DMS79 (cell line): ENCODE data around the gene PROKR2.

ENCODE experiments used
- DNase-seq: peaks from one replicate; lab custom pipeline; 2025; lab: John Stamatoyannopoulos, UW

PROKR2 gene

DNA sequence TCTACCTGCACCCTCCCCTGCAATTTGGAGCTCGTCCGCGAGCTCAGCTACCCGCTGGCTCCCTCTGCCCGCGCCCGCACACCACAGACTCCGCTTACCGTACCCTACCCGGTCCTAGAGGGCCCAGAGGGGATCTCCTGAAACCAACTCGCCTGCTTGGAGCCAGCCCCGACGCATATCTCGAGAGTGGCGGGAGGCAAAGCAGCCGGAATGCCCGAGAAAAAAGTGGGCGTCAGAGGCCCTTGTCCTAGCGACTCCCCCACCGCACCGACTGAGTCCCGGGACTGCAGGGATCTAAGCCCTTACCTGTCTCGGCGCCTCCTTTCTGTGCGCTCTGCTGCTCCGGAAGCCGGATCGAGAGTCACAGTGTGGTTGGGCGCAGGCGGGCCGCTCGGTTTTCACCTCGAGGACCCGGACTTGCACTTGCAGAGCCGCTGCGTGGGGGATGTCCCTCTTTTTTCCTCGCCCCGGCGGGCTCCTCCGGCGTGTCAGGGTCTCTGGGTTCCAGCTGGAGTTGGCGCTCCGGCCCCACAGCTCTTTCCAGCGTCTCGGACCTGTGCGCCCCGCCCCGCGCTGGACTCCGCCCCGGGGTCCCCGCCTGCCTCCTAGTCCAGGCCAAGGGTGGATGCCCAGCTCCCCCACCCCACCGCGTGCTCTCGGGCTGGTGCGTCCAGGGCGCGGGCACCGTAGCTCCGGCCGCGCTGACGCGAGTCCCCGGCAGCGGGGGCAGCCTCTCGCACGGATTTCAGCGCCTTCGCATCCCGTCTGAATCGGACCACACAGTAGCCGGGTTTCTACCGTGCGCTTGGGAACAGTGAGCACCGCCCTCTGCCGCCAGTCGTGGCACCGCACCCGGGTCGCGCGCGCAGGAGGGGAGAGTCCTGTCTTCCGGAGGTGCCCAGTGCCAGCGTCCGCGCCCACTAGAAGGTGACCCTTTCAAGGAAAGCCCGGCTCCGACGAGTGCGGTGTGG is at the start of gene PROKR2:
PROKR2 (minus strand) TSS at position 767 of the 971 bp plus-strand sequence. CDS start 2,585 bp downstream, outside the sequence.
- DNase-seq: peak; percentile 16

GRCh38 chr20:5364997-5365597 is 48.3 kb upstream of the PROKR2 start:
- DNase-seq: no peak

DNA sequence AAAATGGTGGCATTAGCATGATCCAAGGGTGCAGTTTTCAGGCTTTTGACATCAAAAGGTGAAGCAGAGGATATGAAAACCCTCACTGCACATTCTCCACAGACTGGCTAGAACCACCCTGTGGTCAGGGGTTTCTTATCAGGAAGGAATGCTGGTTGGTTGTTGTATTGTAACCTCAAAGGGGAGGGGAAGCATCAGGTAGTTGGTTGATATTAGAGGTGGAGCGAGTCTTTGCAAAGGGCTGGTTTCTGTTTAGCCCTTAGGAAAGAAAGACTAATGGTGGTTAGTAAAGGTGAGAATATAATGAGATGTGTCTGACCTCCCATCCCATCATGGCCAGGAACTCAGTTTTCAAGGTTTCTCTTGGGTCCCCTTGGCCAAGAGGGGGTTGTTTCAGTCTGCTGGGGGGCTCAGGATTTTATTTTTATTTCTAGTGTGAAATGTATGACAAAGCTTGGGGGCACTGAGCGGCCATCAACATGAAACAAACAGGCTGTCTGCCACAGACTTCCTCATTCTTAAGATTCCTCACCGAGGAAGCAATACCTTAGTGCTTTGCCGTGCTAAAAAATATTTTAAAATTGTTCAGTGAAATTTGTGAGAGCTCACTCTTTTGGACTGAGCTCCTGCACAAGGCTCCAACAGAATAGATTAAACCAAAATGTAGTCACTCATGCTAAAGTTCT is 47.5 kb upstream of the PROKR2 start:
- DNase-seq: no peak

GRCh38 chr20:5362771-5363170 is 46.0 kb upstream of the PROKR2 start:
- DNase-seq: no peak

DNA sequence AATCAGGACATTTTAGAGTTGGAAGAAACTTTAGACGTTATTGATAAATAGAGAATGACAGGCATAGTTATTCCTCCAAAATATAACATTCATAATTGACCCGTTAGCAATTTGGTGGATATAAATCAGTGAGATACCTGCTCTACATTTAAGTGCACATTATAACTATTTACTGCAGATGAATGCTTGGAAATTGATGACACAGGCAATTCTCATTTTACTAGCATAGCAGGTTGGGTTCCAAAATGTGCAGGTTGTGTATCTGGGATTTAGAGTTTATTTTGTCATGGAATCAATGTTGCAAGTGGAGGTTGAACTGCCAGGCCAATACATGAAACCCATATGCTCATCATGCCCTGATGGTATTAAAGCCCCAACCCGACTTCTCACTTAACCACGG is 44.4 kb upstream of the PROKR2 start:
- no peak for DNase-seq

GRCh38 chr20:5357946-5358345 is 41.2 kb upstream of the PROKR2 start:
- DNase-seq: no peak

GRCh38 chr20:5356941-5357340 is 40.2 kb upstream of the PROKR2 start:
- no peak for DNase-seq

DNA sequence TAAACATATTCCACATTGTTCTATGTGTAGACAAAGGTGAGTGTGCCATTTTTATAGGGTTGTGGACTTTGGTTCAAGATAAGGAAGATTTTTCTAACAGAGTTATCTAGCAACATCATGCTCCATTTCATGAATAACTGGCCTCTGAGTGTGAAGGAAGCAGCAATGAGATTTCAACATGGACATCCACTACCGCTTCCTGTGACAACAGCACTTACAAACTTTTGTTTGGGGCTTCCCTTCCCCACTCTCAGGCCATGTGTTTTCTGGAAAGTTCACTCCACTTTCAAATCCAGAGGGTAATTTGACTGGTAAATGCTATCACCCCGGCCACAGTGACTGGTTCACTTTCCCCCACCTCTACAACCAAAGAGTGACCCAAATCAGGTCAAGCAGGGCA is 38.1 kb upstream of the PROKR2 start:
- no peak for DNase-seq

GRCh38 chr20:5353624-5354496 is 37.1 kb upstream of the PROKR2 start:
- DNase-seq: no peak

DNA sequence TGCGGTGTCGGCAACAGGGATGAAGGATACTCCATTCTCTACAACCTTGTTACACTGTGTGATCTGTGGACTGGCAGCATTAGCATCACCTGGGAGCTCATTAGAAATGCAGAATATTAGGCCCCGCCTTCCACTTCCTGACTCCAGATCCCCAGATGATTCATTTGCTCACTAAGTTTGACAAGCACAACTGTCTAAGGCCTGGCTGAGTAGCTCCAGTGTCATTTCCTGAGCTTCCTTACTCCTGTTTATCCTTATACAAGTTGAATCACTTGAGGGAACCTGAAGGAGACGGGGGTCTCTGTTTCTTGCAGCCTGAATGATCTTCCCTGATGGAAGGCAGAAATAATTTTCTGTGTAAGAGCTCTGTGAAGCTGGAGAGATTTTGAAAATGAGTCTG is 32.7 kb upstream of the PROKR2 start:
- DNase-seq: no peak

GRCh38 chr20:5342021-5342420 is 25.3 kb upstream of the PROKR2 start:
- no peak for DNase-seq

DNA sequence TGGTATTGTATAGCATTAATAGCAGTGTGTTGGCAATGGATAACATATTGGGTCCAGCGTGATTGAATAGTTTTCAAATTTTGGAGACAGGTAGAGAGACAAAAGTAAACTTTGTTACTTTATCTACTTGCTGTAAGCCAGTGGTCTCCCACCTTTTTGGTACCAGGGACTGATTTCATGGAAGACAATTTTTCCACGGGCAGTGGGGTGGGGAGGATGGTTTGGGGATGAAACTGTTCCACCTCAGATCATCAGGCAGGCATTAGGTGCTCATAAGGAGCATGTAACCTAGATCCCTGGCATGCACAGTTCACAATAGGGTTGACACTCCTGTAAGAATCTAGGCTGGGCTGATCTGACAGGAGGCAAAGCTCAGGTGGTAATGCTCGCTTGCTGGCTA is 14.6 kb upstream of the PROKR2 start:
- no peak for DNase-seq

GRCh38 chr20:5328268-5328667 is 11.5 kb upstream of the PROKR2 start:
- DNase-seq: peak; percentile 25

GRCh38 chr20:5327356-5327755 is 10.6 kb upstream of the PROKR2 start:
- no peak for DNase-seq

DNA sequence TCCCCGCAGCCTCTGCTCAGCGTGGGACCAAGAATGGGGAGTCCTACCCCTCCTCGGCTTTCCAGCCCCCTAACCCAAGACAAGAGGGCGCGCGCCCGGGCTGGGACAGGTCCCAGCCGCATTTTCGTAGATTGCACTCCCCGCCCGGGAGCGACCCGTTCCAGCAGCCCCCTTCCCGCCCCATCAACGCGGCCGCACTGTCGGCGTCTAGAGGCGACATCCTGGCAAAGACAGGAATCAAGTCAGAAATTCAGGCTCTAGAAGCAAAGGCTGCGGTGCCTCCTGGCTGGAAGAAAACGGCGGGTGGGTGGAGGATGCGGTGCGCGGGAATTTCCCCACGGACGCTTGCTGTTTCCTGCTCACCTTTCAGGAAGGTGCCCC is 957 bp downstream of the PROKR2 start:
- no peak for DNase-seq

- no peak for DNase-seq
These were observed 2.8 kb downstream of the PROKR2 start for GRCh38 chr20:5313916-5314315.

- DNase-seq: no peak
These were observed 4.2 kb downstream of the PROKR2 start for GRCh38 chr20:5312518-5312917.

GRCh38 chr20:5309971-5310370 is 6.8 kb downstream of the PROKR2 start:
- no peak for DNase-seq

- no peak for DNase-seq
These were observed 17.9 kb downstream of the PROKR2 start for GRCh38 chr20:5298811-5299210.

DNA sequence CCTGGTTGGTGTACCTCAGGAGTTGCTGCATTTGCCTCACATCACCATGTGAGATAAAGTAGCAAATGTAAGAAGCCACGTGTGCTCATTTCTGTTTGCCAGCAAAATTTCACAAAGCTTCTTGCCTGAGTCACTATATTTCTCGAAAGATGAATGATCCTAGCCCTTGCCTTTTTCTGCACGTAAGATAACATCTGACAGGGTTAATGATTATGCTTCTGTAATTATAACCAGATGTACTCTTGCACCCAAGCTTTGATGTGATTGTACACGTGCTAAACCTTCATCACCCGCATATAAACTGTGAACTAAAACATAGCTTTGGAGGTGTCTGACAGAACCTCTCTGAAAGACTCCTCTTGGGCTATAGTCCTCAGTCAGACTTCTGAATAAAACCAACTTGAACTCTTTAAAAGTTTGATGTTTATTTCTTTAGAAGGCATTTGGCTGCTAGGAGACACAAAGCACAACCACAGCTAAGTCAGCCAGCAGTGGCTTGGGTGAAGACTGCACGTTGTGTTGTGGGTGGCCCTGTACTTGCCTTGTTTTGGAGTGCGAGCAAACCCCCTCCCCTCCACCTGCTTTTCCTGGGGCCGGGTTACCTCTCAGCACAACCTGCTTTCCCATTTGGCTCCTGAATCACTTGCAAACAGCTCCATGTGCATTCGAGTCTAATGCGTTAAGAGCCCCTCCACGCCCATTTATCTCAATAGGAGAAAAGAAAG is 19.3 kb downstream of the PROKR2 start:
- no peak for DNase-seq

- DNase-seq: no peak
These were observed 26.2 kb downstream of the PROKR2 start for GRCh38 chr20:5290596-5290995.
